CD14-positive monocyte (primary cell): Measurements from ENCODE around the gene CHADL. TPM values are rescaled to one million over a fixed set of nuclear protein-coding genes. Genes with fewer than 3 reads are reported as not detected.

Source experiments
- DNase-seq, 3 donors: peaks; one replicate each; pipeline ENCODE4 v3.0.0-alpha.2; 2011 to 2022
- H2AFZ ChIP-seq: 2 replicates; pipeline ENCODE4 v1.6.0; 2012; ENCODE audit warnings: mild to moderate bottlenecking, low read depth, low read length, inconsistent platforms; ENCODE audit not compliant: insufficient read depth, poor library complexity, severe bottlenecking
- H3K27ac ChIP-seq, 2 donors: 1 replicate in 1 of 2; 2 replicates in 1 of 2; pipeline ENCODE4 v1.5.1; 2012 to 2013; ENCODE audit warnings: low read length in 2 of 2, control low read depth in 1 of 2, inconsistent platforms in 1 of 2, low read depth in 1 of 2, mild to moderate bottlenecking in 1 of 2
- H3K27me3 ChIP-seq, 2 donors: one replicate each; pipeline versions ENCODE4 v1.6.0 to v1.6.1; 2011 to 2013; ENCODE audit warnings: low read length in 2 of 2; ENCODE audit not compliant: control insufficient read depth in 2 of 2, insufficient read depth in 2 of 2
- H3K36me3 ChIP-seq, 2 donors: replicated peaks in 1 of 2; 1 replicate in 1 of 2; 2 replicates in 1 of 2; pipeline versions ENCODE4 v1.5.1 to v1.6.1; 2012 to 2013; ENCODE audit warnings: low read length in 2 of 2, control low read depth in 1 of 2, inconsistent platforms in 1 of 2, mild to moderate bottlenecking in 1 of 2; ENCODE audit not compliant: insufficient read depth in 2 of 2, control insufficient read depth in 1 of 2
- H3K4me1 ChIP-seq, 2 donors: 1 replicate in 1 of 2; 2 replicates in 1 of 2; pipeline versions ENCODE4 v1.5.1 to v1.6.1; 2012 to 2013; ENCODE audit warnings: low read length in 2 of 2, control low read depth in 1 of 2, inconsistent platforms in 1 of 2, mild to moderate bottlenecking in 1 of 2, moderate library complexity in 1 of 2; ENCODE audit not compliant: insufficient read depth in 2 of 2, control insufficient read depth in 1 of 2
- H3K4me2 ChIP-seq: replicated peaks from 2 replicates; pipeline ENCODE3; 2012; ENCODE audit warnings: low read length, moderate library complexity, mild to moderate bottlenecking; ENCODE audit not compliant: poor library complexity, severe bottlenecking; ENCODE audit errors: extremely low read depth
- H3K4me3 ChIP-seq, 3 experiments: fragments of 200-600 bp in 1 of 3; sonication (generic) in 1 of 3; replicated peaks in 1 of 3; 1 replicate in 2 of 3; 2 replicates in 1 of 3; pipeline ENCODE4 v1.5.1; 2011 to 2013; ENCODE audit warnings: low read length in 3 of 3, mild to moderate bottlenecking in 3 of 3, control low read depth in 2 of 3, low read depth in 2 of 3, inconsistent platforms in 1 of 3, moderate library complexity in 1 of 3
- H3K79me2 ChIP-seq: 2 replicates; pipeline ENCODE4 v1.6.0; 2012; ENCODE audit warnings: mild to moderate bottlenecking, control low read depth, inconsistent platforms, low read length, moderate library complexity; ENCODE audit not compliant: insufficient read depth
- H3K9ac ChIP-seq: 2 replicates; pipeline ENCODE4 v1.6.0; 2017; ENCODE audit warnings: low read length, mild to moderate bottlenecking; ENCODE audit not compliant: insufficient read depth, poor library complexity, severe bottlenecking
- H3K9me3 ChIP-seq, 2 donors: replicated peaks in 1 of 2; 1 replicate in 1 of 2; 2 replicates in 1 of 2; pipeline versions ENCODE4 v1.5.1 to v1.6.1; 2012 to 2013; ENCODE audit warnings: low read length in 2 of 2, control low read depth in 1 of 2; ENCODE audit not compliant: control insufficient read depth in 1 of 2, insufficient read depth in 1 of 2
- H4K20me1 ChIP-seq: 2 replicates; pipeline ENCODE4 v1.6.0; 2012; ENCODE audit warnings: mild to moderate bottlenecking, low read length, control low read depth, moderate library complexity; ENCODE audit not compliant: insufficient read depth
- H3K27ac Mint-ChIP-seq, 7 donors: one replicate each; pipeline ENCODE4 v1.8.0; 2020; ENCODE audit warnings: mild to moderate bottlenecking in 7 of 7, mixed read lengths in 7 of 7, moderate library complexity in 6 of 7, inconsistent platforms in 2 of 7
- H3K27me3 Mint-ChIP-seq, 3 donors: one replicate each; pipeline ENCODE4 v1.8.0; 2021 to 2022; ENCODE audit warnings: low read depth in 3 of 3, mild to moderate bottlenecking in 3 of 3, mixed read lengths in 3 of 3, moderate library complexity in 3 of 3, inconsistent platforms in 1 of 3
- H3K36me3 Mint-ChIP-seq, 2 donors: one replicate each; pipeline ENCODE4 v1.8.0; 2020; ENCODE audit warnings: mixed read lengths in 2 of 2, inconsistent platforms in 1 of 2, mild to moderate bottlenecking in 1 of 2
- H3K4me1 Mint-ChIP-seq: one replicate; pipeline ENCODE4 v1.8.0; 2020; ENCODE audit warnings: mild to moderate bottlenecking, mixed read lengths
- H3K4me3 Mint-ChIP-seq, 2 donors: one replicate each; pipeline ENCODE4 v1.8.0; 2020; ENCODE audit warnings: mild to moderate bottlenecking in 2 of 2, mixed read lengths in 2 of 2, moderate library complexity in 1 of 2
- H3K9me3 Mint-ChIP-seq, 7 donors: one replicate each; pipeline ENCODE4 v1.8.0; 2020 to 2022; ENCODE audit warnings: mixed read lengths in 7 of 7, mild to moderate bottlenecking in 6 of 7, moderate library complexity in 6 of 7, inconsistent platforms in 2 of 7
- CTCF ChIP-seq: fragments of 200-600 bp; IDR thresholded peaks from one replicate; pipeline ENCODE4 v1.8.0; 2022; ENCODE audit warnings: antibody characterized with exemption, mild to moderate bottlenecking
- WGBS: methylation state at CpG from one replicate; pipeline ENCODE4 v1.1.5; 2013; ENCODE audit warnings: missing lambda C conversion rate; ENCODE audit not compliant: insufficient coverage; 5-methylcytosine and 5-hydroxymethylcytosine counted together
- intact Hi-C, 2 donors: fragments of 100-400 bp; cut with micrococcal nuclease; formaldehyde crosslinking; loops; one replicate each; pipeline versions ENCODE4 v1.15.0 to v1.15.1; 2023
- polyA plus RNA-seq, 3 donors: library from polyadenylated mRNA; depleted of rRNA in 1 of 3; unstranded in 2 of 3; stranded (reverse) in 1 of 3; fragments of 300-500 nt in 2 of 3; fragments of >200 nt in 1 of 3; fragmentation: Illumina TruSeq in 2 of 3; gene quantifications; 1 replicate in 2 of 3; 2 replicates in 1 of 3; pipeline ENCODE4 v1.2.3, GENCODE V29; 2012 to 2021

Gene CHADL
- polyA plus RNA-seq, 3 donors = 0.11 to 0.35 (median 0.27) TPM

DNA sequence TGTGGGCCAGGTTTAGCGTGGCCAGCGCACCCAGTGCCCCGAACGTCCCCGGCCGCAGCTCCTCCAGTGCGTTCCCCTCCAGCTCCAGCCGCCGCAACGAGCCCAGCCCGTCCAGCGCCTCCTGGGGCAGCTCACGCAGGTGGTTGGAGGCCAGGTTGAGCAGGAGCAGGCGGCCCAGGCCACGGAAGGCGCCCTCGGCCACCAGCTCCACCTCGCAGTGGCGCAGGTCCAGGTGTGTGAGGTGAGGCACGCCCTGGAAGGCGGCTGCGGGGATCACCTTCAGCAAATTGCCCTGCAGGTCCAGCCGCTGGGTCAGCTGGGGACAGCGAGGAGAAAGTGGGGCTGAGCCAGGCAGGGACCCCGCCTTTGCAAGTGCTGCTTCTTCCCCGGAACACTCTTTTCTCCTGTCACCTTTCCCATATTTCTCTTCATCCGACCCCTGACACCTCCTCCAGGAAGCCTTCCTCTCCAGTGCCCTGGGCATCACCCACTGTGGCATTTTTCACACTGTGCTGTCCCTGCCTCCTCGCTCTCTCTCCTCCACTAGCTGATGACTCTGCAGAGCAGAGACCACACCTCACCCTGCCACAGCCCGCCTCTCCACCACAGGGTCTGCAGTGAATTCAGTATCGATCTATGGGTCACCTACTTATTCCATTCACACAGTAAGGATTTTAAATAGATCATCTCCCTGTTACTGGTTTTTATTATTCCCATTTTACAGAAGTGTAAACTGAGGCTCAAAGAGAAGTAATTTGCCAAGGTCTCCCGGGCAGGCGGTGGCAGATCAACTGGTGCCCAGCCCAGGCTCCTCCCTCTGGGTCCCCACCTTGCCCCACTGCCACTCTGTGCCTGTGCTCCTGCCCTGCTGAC lies 1.9 kb downstream of the CHADL start:
- Histone ChIP-seq H3K27ac (no peak overlapping the region), H3K79me2 (no peaks in the 10 kb centered on the region), H4K20me1 (no peaks in the 10 kb centered on the region), H3K4me2 (peak overlapping the region; percentile 78), H3K27me3 (no peaks in the 10 kb centered on the region), H3K4me3 (no peak overlapping the region), H3K9me3 (no peaks in the 10 kb centered on the region), H3K9ac (no peak overlapping the region), H3K36me3 (peaks cover 0 to 6% of the 10 kb centered on the region in 2 donors), H3K4me1 (peaks cover 6 to 14% of the 10 kb centered on the region in 2 donors), H2AFZ (peak overlapping the region; percentile 84)
- H3K27me3 Mint-ChIP-seq = peaks cover 0 to 10% (median 6%) of the 10 kb centered on the region in 3 donors
- peak overlapping the region; percentile 50 to 58 for H3K4me3 Mint-ChIP-seq
- intact Hi-C loops = loop anchor here in 1 of 2 donors (10.0 kb wide), 1 partner anchor 314 kb away; no protein-coding TSS in a partner anchor
- WGBS = 97% methylated on average over 12 of the region's 32 CpGs
- peaks cover 3% of the 10 kb centered on the region for H3K4me1 Mint-ChIP-seq
- H3K9me3 Mint-ChIP-seq = peaks cover 0 to 3% (median 0%) of the 10 kb centered on the region in 7 donors
- DNase-seq = no peak
- no peak for TF ChIP-seq CTCF
- H3K27ac Mint-ChIP-seq = peak overlapping the region in 3 of 7 donors; percentile 14 to 55 (median 44)
- peaks cover 3 to 8% of the 10 kb centered on the region in 2 donors for H3K36me3 Mint-ChIP-seq

- Histone ChIP-seq H3K4me2 (peak overlapping the region; percentile 78), H3K27me3 (no peaks in the 10 kb centered on the region), H3K27ac (no peak overlapping the region), H3K4me3 (peak overlapping the region; percentile 9 to 67 (median 13)), H3K4me1 (peaks cover 6 to 14% of the 10 kb centered on the region in 2 donors), H3K9ac (peak overlapping the region; percentile 51), H4K20me1 (no peaks in the 10 kb centered on the region), H2AFZ (peak overlapping the region; percentile 84), H3K79me2 (no peaks in the 10 kb centered on the region), H3K9me3 (no peaks in the 10 kb centered on the region), H3K36me3 (no peaks in the 10 kb centered on the region)
- peak; percentile 2 for TF ChIP-seq CTCF
- Mint-ChIP-seq H3K27ac (no peak overlapping the region), H3K36me3 (peaks cover 0 to 4% of the 10 kb centered on the region in 2 donors), H3K4me1 (peaks cover 3% of the 10 kb centered on the region), H3K4me3 (peak overlapping the region; percentile 69 to 75), H3K9me3 (peaks cover 0 to 3% (median 0%) of the 10 kb centered on the region in 7 donors), H3K27me3 (peaks cover 2 to 10% (median 6%) of the 10 kb centered on the region in 3 donors)
- WGBS = 25% methylated on average over 96 of the region's 97 CpGs
- intact Hi-C loops = loop anchor here in 1 of 2 donors (10.0 kb wide), 1 partner anchor 313 kb away; no protein-coding TSS in a partner anchor
- DNase-seq = peak; percentile 67 to 78 (median 68)
These were observed 2.8 kb downstream of the CHADL start for GRCh38 chr22:41237707-41238569.
